ENCODE results near the gene ROCK2.

The ROCK2 gene

GRCh38 chr2:11187083-11187619 lies 157.3 kb downstream of the ROCK2 start:
- no peak for TF ChIP-seq CTCF (conservative IDR thresholded peaks at IDR 0.05; ENCODE audit: control insufficient read depth, insufficient read depth, low read depth, low read length)
- peak; percentile 85 for DNase-seq (ENCODE audit: low read depth)
- no peak overlapping the region for H3K4me3 ChIP-seq (ENCODE audit: control insufficient read depth, low read depth, low read length)

GRCh38 chr2:11186145-11186544 lies 158.3 kb downstream of the ROCK2 start:
- TF ChIP-seq CTCF (conservative IDR thresholded peaks at IDR 0.05; ENCODE audit: control insufficient read depth, insufficient read depth, low read depth, low read length) = no peak
- no peak for DNase-seq (ENCODE audit: low read depth)
- no peak overlapping the region for H3K4me3 ChIP-seq (ENCODE audit: control insufficient read depth, low read depth, low read length)

GRCh38 chr2:11182951-11183350 lies 161.5 kb downstream of the ROCK2 start:
- H3K4me3 ChIP-seq (ENCODE audit: control insufficient read depth, low read depth, low read length) = no peak overlapping the region
- no peak for DNase-seq (ENCODE audit: low read depth)
- no peak for TF ChIP-seq CTCF (conservative IDR thresholded peaks at IDR 0.05; ENCODE audit: control insufficient read depth, insufficient read depth, low read depth, low read length)

- no peak for DNase-seq (ENCODE audit: low read depth)
- no peak for TF ChIP-seq CTCF (conservative IDR thresholded peaks at IDR 0.05; ENCODE audit: control insufficient read depth, insufficient read depth, low read depth, low read length)
- H3K4me3 ChIP-seq (ENCODE audit: control insufficient read depth, low read depth, low read length) = no peak overlapping the region
Measured at GRCh38 chr2:11180653-11181052, 163.8 kb downstream of the ROCK2 start.

GRCh38 chr2:11179899-11180298 lies 164.5 kb downstream of the ROCK2 start:
- no peak for DNase-seq (ENCODE audit: low read depth)
- H3K4me3 ChIP-seq (ENCODE audit: control insufficient read depth, low read depth, low read length) = no peak overlapping the region
- TF ChIP-seq CTCF (conservative IDR thresholded peaks at IDR 0.05; ENCODE audit: control insufficient read depth, insufficient read depth, low read depth, low read length) = no peak

GRCh38 chr2:11179196-11179595 lies 165.2 kb downstream of the ROCK2 start:
- no peak for TF ChIP-seq CTCF (conservative IDR thresholded peaks at IDR 0.05; ENCODE audit: control insufficient read depth, insufficient read depth, low read depth, low read length)

More at GRCh38 chr2:11179196-11179595, 165.2 kb downstream of the ROCK2 start:
- DNase-seq (ENCODE audit: low read depth) = no peak
- H3K4me3 ChIP-seq (ENCODE audit: control insufficient read depth, low read depth, low read length) = no peak overlapping the region
